HG03575 (cell line): ENCODE results near the gene AQP7.
A peak's percentile ranks its signal among the peaks of the same experiment; 100 is the strongest.
"Not testable (repeated sequence)": the region's sequence is repeated elsewhere in the genome, so short reads cannot be mapped to it uniquely, and the experiment has no call there.

Experiments
- ATAC-seq: cut with Tn5 transposase; IDR thresholded peaks from one replicate; pipeline ENCODE4 v1.9.1; 2021; ENCODE audit not compliant: unreplicated experiment, insufficient number of reproducible peaks, low FRiP score; ENCODE audit errors: extremely low read depth

AQP7 gene

GRCh38 chr9:33402371-33402770, at the start of gene AQP7:
TSS of gene AQP7 (minus strand) at chr9:33402568. CDS start at chr9:33401262, 1,306 bp downstream.
- not testable (repeated sequence) for ATAC-seq

GRCh38 chr9:33450621-33451146, 48.3 kb upstream of the AQP7 start:
- ATAC-seq: no peak

- no peak for ATAC-seq
These were observed 47.3 kb upstream of the AQP7 start for GRCh38 chr9:33449715-33450114.

GRCh38 chr9:33447799-33448553, 45.6 kb upstream of the AQP7 start:
- ATAC-seq: no peak

- ATAC-seq: no peak
These were observed 44.8 kb upstream of the AQP7 start, which contains the start of gene AQP3 for GRCh38 chr9:33446946-33447798. TSS of gene AQP3 (minus strand) at chr9:33447593. CDS start at chr9:33447530, 63 bp downstream.

- peak; percentile 92 for ATAC-seq
These were observed 44.0 kb upstream of the AQP7 start for GRCh38 chr9:33446240-33446945.

- ATAC-seq: no peak
These were observed 43.2 kb upstream of the AQP7 start for GRCh38 chr9:33445389-33446239.

GRCh38 chr9:33443464-33444154, 41.2 kb upstream of the AQP7 start:
- no peak for ATAC-seq

GRCh38 chr9:33443047-33443446, 40.7 kb upstream of the AQP7 start:
- no peak for ATAC-seq

GRCh38 chr9:33442125-33442524, 39.8 kb upstream of the AQP7 start:
- no peak for ATAC-seq

- no peak for ATAC-seq
These were observed 38.2 kb upstream of the AQP7 start for GRCh38 chr9:33440609-33441008.

GRCh38 chr9:33440204-33440603, 37.8 kb upstream of the AQP7 start:
- ATAC-seq: no peak

GRCh38 chr9:33439731-33440130, 37.4 kb upstream of the AQP7 start:
- ATAC-seq: no peak

GRCh38 chr9:33438926-33439680, 36.7 kb upstream of the AQP7 start:
- ATAC-seq: no peak

GRCh38 chr9:33437898-33438297, 35.5 kb upstream of the AQP7 start:
- no peak for ATAC-seq

GRCh38 chr9:33437205-33437604, 34.8 kb upstream of the AQP7 start:
- no peak for ATAC-seq

GRCh38 chr9:33436445-33436844, 34.1 kb upstream of the AQP7 start:
- ATAC-seq: no peak
